Spleen (tissue), 11 donors: ENCODE measurements around the gene ERV3-1. TPM values are rescaled to one million over a fixed set of nuclear protein-coding genes. Genes with fewer than 3 reads are reported as not detected.
"Not testable (repeated sequence)": the region's sequence is repeated elsewhere in the genome, so short reads cannot be mapped to it uniquely, and the experiment has no call there.

Experiments
- DNase-seq: peaks from one replicate; pipeline ENCODE4 v3.0.0-alpha.2; 2020
- H3K27ac ChIP-seq, 8 donors: fragments of 200-600 bp; sonication (generic) in 7 of 8; 1 replicate in 4 of 8; 2 replicates in 4 of 8; pipeline versions ENCODE4 v1.5.0 to v1.8.0; 2016 to 2021; ENCODE audit warnings: inconsistent platforms in 4 of 8, mild to moderate bottlenecking in 4 of 8, moderate library complexity in 1 of 8
- H3K27me3 ChIP-seq, 7 donors: fragments of 200-600 bp; sonication (generic) in 6 of 7; replicated peaks in 1 of 7; 1 replicate in 4 of 7; 2 replicates in 3 of 7; pipeline versions ENCODE4 v1.5.0 to v1.8.0; 2016 to 2021; ENCODE audit warnings: inconsistent platforms in 3 of 7, mild to moderate bottlenecking in 1 of 7
- H3K36me3 ChIP-seq, 6 donors: fragments of 200-600 bp; sonication (generic) in 5 of 6; 1 replicate in 4 of 6; 2 replicates in 2 of 6; pipeline versions ENCODE4 v1.5.0 to v1.8.0; 2016 to 2021; ENCODE audit warnings: inconsistent platforms in 2 of 6
- H3K4me1 ChIP-seq, 6 donors: fragments of 200-600 bp; sonication (generic) in 5 of 6; 1 replicate in 3 of 6; 2 replicates in 3 of 6; pipeline versions ENCODE4 v1.5.0 to v1.8.0; 2016 to 2021; ENCODE audit warnings: inconsistent platforms in 3 of 6
- H3K4me3 ChIP-seq, 8 donors: fragments of 200-600 bp; sonication (generic) in 7 of 8; 1 replicate in 4 of 8; 2 replicates in 4 of 8; pipeline versions ENCODE4 v1.5.0 to v1.8.0; 2016 to 2021; ENCODE audit warnings: inconsistent platforms in 4 of 8, mild to moderate bottlenecking in 4 of 8, moderate library complexity in 2 of 8
- H3K9me3 ChIP-seq, 8 donors: fragments of 200-600 bp; sonication (generic) in 7 of 8; 1 replicate in 4 of 8; 2 replicates in 4 of 8; pipeline versions ENCODE4 v1.5.0 to v1.8.0; 2016 to 2021; ENCODE audit warnings: inconsistent platforms in 4 of 8
- POLR2A ChIP-seq, 3 donors: fragments of 450-650 bp; IDR thresholded peaks; one replicate each; pipeline ENCODE4 v1.5.1; 2017; ENCODE audit warnings: antibody characterized with exemption in 3 of 3, mild to moderate bottlenecking in 1 of 3
- POLR2AphosphoS5 ChIP-seq, 3 donors: sonication (generic); formaldehyde crosslinking; IDR thresholded peaks; one replicate each; pipeline ENCODE4 v1.5.1; 2017; ENCODE audit warnings: antibody characterized with exemption in 3 of 3
- WGBS, 5 donors: extraction: QIAGEN DNeasy Blood & Tissue Kit in 3 of 5; methylation state at CpG; one replicate each; pipeline versions ENCODE4 v1.1.5 to v1.1.7; 2013 to 2018; 5-methylcytosine and 5-hydroxymethylcytosine counted together
- intact Hi-C: fragments of 100-400 bp; cut with DNase I; formaldehyde crosslinking; loops from one replicate; pipeline ENCODE4 v1.15.0; 2023; ENCODE audit warnings: low total_unique reads
- polyA plus RNA-seq, 3 donors: library from polyadenylated mRNA; stranded (reverse); fragments of 200-250 nt; gene quantifications; one replicate each; pipeline ENCODE4 v1.2.1, GENCODE V29; 2013
- total RNA-seq, 7 donors: library from RNA; depleted of rRNA in 3 of 7; stranded (reverse); fragments of >200 nt in 3 of 7; fragmentation: NEBNext Ultra II Directional in 4 of 7; extraction: Animal tissue kit (Norgen Biotek cat#: 25700) in 4 of 7; gene quantifications; one replicate each; pipeline versions ENCODE4 v1.1.0 to v1.2.1, GENCODE V29; 2016 to 2021
- TF ChIP-seq, protein P1 (sequence below), 11 experiments: fragments of 200-600 bp in 7 of 11; fragments of 450-650 bp in 4 of 11; sonication (generic) in 4 of 11; IDR thresholded peaks in 8 of 11; conservative IDR thresholded peaks in 3 of 11; 1 replicate in 7 of 11; 2 replicates in 4 of 11; pipeline versions ENCODE4 v1.4.0 to v1.8.0; 2016 to 2021; ENCODE audit warnings: antibody characterized with exemption in 11 of 11, inconsistent platforms in 4 of 11, mild to moderate bottlenecking in 1 of 11
- donor health status: healthy with polysubstance abuse.
- donor health status: DM: no; HTN: no; CAD: no; lungs with moderate emphysema.
- donor health status: DM: no; HTN: no; CAD: no.
- donor health status: Bipolar disorder and iron deficiency.
- donor health status: healthy.
- donor health status: DM: no; HTN: no; CAD: no.
- donor health status: DM: yes; HTN: yes; CAD: no.

Gene ERV3-1
- total and polyA plus RNA-seq, 10 donors: 1.4 to 42.4 (median 22.3) TPM

DNA sequence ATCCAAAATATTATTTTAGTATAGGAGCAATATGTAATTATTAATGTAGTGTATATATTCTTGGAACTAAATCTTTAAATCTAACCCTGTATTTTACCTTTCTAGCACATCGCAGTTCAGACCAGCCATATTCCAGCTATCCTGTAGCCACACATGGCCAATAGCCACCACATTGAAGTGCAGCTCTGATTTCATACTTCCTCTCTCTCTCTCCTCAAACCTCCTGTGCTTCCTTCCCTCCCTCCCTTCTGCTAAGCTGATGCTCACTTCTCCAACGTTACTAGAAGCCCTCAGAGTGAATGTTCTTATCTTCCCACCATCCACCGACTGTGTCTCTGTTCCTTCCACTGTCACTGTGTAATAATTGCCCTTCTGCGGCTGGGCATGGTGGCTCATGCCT lies 549 bp upstream of the ERV3-1 start:
- H3K27me3 ChIP-seq, intact Hi-C loops, DNase-seq: not testable (repeated sequence)
- Histone ChIP-seq H3K27ac (peak overlapping the region; percentile 84 to 93 (median 90)), H3K36me3 (peaks cover 0 to 21% (median 1%) of the 10 kb centered on the region in 6 donors), H3K4me3 (peak overlapping the region in 7 of 8 donors; percentile 59 to 86 (median 74)), H3K4me1 (peaks cover 13 to 47% (median 35%) of the 10 kb centered on the region in 6 donors), H3K9me3 (peaks cover 0 to 22% (median 16%) of the 10 kb centered on the region in 8 donors)
- WGBS, 5 donors: 30 to 48% (median 37%) methylated on average over 4 of the region's 4 CpGs

DNA sequence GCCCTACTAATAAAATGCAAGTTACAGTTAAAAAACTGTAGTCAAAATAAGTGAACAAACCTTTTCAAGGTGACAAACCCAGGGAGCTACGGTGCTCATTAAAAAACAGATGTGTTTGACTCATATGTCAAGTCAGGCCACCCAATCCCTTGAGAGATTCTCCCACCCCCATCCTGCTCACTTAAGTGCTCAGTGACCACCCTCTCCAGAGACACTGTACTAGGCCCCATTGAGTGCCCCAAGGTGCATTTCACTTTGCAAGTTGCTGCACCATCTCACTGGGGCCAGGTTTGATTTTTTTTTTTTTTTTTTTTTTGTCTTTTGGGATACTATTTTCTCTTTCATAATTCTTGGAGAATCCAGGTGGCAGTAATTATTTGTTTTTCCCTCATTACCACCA lies 1.9 kb downstream of the ERV3-1 start:
- no peak for DNase-seq
- TF ChIP-seq POLR2A (IDR thresholded peaks at IDR 0.05): no peak
- Histone ChIP-seq H3K36me3 (peaks cover 0 to 43% (median 12%) of the 10 kb centered on the region in 6 donors), H3K9me3 (peaks cover 0 to 47% (median 40%) of the 10 kb centered on the region in 8 donors), H3K27ac (peak overlapping the region in 1 of 8 donors; percentile 93), H3K4me3 (peak overlapping the region in 1 of 8 donors; percentile 86), H3K27me3 (no peaks in the 10 kb centered on the region), H3K4me1 (peaks cover 18 to 65% (median 38%) of the 10 kb centered on the region in 6 donors)
- intact Hi-C loops: no loop called here
- WGBS, 5 donors: 67 to 84% (median 72%) methylated on average over 1 of the region's 1 CpG

DNA sequence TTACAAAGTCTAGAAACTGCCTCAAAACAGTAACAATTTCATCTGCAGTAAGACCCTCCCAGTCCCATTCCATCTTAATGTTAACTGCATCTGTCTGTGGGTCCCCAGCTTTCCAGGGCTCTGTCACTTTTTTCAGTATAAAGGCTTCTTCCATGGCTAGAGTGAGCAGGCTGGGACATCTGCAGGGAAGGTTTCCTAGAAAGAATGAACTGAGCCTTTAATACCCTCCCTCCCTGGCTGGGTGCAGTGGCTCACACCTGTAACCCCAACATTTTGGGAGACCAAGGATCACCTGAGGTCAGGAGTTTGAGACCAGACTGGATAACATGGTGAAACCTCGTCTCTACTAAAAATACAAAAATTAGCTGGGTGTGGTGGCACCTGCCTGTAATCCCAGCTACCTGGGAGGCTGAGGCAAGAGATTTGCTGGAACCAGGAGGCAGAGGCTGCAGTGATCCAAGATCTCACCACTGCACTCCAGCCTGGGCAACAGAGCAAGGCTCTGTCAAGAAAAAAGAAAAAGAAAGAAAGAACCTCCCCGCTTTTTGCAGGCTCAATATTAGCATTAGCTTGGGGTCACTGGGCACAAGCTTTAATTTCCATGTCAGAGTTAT lies 3.4 kb downstream of the ERV3-1 start:
- WGBS, 5 donors: 94 to 100% (median 98%) methylated on average over 2 of the region's 2 CpGs
- H3K9me3 ChIP-seq: peaks cover 4 to 62% (median 55%) of the 10 kb centered on the region in 8 donors
- H3K4me1 ChIP-seq: peaks cover 18 to 74% (median 40%) of the 10 kb centered on the region in 6 donors
- no peak for DNase-seq
- no peaks in the 10 kb centered on the region for H3K27me3 ChIP-seq
- intact Hi-C loops: no loop called here
- TF ChIP-seq POLR2A (IDR thresholded peaks at IDR 0.05) (no peak), POLR2AphosphoS5 (IDR thresholded peaks at IDR 0.05) (no peak)
- TF ChIP-seq, protein P1, sequence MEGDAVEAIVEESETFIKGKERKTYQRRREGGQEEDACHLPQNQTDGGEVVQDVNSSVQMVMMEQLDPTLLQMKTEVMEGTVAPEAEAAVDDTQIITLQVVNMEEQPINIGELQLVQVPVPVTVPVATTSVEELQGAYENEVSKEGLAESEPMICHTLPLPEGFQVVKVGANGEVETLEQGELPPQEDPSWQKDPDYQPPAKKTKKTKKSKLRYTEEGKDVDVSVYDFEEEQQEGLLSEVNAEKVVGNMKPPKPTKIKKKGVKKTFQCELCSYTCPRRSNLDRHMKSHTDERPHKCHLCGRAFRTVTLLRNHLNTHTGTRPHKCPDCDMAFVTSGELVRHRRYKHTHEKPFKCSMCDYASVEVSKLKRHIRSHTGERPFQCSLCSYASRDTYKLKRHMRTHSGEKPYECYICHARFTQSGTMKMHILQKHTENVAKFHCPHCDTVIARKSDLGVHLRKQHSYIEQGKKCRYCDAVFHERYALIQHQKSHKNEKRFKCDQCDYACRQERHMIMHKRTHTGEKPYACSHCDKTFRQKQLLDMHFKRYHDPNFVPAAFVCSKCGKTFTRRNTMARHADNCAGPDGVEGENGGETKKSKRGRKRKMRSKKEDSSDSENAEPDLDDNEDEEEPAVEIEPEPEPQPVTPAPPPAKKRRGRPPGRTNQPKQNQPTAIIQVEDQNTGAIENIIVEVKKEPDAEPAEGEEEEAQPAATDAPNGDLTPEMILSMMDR (IDR thresholded peaks at IDR 0.05 in 8 of 11, conservative IDR thresholded peaks at IDR 0.05 in 3 of 11): no peak
- H3K4me3 ChIP-seq: no peak overlapping the region
- peak overlapping the region in 1 of 8 donors; percentile 93 for H3K27ac ChIP-seq
- peaks cover 0 to 57% (median 20%) of the 10 kb centered on the region in 6 donors for H3K36me3 ChIP-seq

DNA sequence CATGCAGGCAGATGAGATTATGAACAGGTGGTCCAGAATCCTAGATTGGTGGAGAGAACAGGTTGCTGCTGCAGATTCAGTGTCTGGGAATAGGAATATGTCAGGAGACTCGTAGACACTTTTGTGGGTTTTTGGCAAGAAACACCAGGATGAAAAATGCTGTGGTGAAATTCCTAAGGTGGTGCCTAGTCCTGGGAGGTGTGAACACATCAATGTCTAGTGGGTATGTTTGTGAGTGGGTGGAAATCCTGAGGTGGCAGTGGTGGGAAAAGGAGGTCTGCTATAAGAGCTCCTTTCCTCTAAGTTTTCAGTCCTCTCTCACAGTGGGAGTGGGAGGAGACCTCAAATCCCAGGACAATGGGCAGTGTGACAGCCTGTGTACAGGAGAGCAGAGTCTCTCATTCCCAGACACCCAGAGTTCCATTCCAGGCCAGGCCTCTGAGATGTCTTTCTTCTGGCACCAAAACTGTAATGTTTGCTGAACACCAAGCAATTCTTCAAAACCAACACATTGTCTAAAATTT lies 5.1 kb downstream of the ERV3-1 start:
- no peak for DNase-seq
- Histone ChIP-seq H3K27me3 (no peaks in the 10 kb centered on the region), H3K27ac (peak overlapping the region in 2 of 8 donors; percentile 86 to 93), H3K4me1 (peaks cover 15 to 67% (median 35%) of the 10 kb centered on the region in 6 donors), H3K9me3 (peaks cover 4 to 79% (median 72%) of the 10 kb centered on the region in 8 donors), H3K36me3 (peaks cover 0 to 65% (median 20%) of the 10 kb centered on the region in 6 donors), H3K4me3 (no peak overlapping the region)
- TF ChIP-seq, protein P1 (IDR thresholded peaks at IDR 0.05 in 8 of 11, conservative IDR thresholded peaks at IDR 0.05 in 3 of 11): no peak
- TF ChIP-seq POLR2A (IDR thresholded peaks at IDR 0.05): no peak
- TF ChIP-seq POLR2AphosphoS5 (IDR thresholded peaks at IDR 0.05): no peak
- intact Hi-C loops: no loop called here
- WGBS, 5 donors: 0% methylated on average over 1 of the region's 1 CpG
